ENCODE data around the gene ROBO1.

Gene ROBO1

DNA sequence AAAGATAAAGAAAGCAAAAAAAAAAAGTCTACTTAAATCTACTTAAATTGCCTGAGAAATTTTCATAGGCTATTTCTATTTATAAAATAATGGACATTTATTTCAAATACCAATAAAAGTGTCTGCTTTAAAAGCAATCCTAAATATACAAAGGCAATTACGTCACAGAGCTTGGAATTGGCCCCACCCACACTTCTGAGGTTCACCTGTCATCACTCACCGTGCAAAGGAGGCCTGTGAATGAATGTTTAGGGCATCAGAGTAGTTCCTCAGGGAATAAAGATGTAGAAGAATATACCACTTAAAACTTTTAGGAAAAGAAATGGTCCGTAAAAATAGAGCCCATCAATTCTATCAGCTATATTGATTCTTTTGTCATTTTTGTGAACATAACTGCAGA, 621.8 kb downstream of the ROBO1 start:
- DNase-seq, result no peak

DNA sequence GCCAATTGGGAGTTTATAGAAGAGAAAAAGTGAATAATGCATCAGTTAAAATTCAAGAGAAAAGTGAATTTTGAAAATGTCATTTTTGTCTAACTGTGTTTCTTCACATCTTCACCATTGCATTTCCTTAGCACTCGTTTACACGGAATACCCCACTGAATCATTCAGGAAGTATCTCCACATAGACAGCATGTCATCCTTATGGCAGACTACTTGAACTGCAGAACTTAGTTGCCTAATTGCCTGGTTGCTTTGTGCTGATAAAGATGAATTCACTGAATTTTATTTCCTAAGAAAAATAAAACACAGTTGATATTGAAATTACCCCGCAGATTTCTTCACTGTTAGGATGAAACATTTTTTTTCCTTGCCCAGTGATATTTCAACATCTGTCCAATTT, 627.1 kb downstream of the ROBO1 start:
- DNase-seq, result no peak

DNA sequence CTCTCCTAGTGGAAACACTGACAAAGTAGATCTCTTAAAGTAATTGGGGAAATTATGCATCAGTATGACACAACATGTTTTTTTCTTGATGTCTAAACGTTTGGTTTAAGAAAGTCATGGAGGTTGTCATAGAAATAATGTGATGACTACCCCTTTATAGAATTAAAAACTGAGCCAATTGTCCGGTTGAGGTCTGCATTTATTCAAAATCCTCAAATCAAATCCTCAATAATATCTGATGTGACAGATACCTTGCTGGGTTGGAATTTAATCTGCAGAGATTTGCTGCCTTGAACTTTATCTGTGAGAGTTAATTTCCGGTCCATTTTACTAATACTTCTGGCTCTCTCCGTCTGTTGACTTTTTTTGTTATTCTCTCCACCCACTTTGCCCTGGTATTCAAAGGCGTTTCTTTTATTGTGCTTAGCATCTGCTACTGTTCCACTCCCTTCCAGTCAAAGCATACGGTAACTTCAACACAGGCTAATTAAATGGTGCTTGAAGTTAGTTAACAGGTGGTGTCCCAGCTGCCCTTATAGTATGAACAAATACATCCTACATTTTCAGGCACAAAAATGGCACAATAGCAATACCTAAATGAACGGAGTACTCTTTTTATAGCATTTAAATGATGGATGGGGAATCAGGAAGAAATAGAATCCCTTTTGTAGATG, 628.3 kb downstream of the ROBO1 start:
- DNase-seq, result no peak

DNA sequence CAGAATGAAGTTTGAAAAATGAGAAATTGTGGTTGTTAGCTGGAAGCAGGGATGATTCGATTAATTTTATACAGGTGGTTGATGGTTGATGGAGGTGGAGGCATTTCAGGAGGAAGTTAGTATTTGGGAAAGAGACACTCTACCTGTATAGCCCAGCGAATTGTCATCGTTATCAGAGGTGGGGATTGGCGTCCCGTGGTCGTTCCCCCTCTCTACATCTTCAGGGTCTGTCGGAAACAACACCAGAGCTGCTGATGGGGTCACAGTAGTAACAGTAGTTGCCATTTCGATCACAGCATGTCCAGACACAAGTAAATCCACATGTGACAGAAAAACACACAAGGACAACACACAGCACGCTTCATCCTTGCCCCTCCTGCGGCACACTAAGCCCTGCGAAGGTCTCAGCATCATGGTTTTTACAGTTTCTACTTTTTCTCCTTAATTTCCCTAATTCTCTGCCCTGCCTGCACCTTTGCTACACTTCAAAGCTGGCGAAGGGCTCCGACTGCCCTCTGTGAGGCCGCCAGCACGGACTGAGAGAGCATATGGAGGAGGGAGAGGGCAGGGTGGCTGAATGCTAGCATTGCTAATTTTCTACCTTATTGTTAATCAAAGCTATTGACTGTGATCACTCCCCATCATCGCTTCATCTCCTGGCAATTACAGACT, 642.3 kb downstream of the ROBO1 start:
- no peak for DNase-seq

DNA sequence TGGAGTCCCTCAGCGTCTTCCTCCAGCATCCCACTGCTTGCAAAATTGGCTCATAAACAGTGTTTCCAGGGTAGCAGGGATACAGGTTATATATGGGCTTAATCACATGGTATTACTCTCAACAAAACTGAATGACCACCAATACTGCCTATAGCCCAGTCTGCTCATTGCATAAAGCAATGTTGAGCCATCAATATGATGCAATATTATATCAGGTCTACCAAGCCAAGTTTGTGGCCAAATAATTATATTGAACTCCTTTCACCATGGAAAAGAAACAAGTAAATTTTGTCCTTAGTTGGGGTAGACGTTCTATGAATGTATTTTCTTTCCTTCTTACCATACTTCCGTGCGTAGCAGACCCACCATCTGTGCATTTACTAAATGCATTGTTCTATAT, 652.3 kb downstream of the ROBO1 start:
- no peak for DNase-seq

DNA sequence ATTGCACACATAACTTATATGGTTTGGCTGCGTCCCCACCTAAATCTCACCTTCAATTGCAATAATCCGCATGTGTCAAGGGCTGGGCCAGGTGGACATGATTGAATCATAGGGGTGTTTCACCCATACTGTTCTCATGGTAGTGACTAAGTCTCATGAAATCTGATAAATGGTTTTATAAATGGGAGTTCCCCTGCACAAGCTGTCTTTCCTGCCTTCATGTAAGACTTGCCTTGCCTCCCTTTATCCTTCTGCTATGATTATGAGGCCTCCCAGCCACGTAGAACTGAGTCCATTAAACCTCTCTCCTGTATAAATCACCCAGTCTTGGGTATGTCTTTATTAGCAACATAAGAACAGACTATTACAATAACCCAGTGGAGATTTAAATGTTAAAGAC, 653.9 kb downstream of the ROBO1 start:
- no peak for DNase-seq

DNA sequence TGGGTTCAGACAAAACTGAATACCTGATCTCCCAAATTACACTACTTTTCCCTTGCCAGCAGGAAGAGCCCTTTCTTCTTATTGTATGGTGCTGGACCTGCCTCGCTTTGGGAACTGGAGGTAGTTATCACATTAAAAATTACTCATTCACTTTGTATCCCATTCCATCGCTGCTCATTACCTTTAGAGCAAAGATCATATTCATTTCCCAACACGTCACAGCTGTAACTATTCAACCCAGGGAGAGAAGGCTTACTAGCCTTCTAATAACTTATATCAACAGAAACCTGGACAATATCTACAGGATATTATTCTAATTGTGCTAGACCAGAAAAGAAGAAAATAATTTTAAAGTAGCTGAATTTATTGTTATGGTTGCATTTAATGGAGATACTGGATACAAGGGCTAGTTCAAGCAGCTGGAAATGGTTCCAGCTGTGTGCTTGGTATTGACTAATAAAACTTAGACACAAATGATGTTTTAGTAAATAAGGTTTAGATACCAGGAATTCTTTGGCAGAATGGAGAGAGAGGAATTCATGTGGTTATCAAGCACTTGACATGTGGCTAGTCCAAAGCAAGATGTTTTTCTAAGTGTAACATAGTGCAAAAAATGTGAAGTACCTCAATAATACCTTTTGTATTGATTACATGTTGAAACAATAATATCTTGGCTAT, 656.3 kb downstream of the ROBO1 start:
- DNase-seq, result no peak

DNA sequence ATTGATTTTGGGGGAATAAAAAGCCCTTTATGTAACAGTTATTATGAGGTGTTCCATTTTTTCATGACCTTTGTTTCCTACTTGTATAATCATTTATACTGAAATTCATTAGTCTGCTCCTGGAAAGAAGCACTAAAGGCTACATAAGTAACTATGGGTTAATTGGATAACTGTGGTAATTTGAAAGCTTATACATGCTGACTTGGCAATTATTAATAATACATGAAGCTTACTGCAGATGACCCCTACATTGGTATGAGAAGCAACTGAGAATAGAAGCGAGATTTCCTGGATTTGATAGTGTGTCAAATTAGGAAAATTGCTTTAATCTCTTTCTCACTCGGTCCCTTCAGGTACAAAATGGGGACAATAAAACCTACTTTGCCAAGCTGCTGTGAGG, 658.0 kb downstream of the ROBO1 start:
- DNase-seq, result no peak

DNA sequence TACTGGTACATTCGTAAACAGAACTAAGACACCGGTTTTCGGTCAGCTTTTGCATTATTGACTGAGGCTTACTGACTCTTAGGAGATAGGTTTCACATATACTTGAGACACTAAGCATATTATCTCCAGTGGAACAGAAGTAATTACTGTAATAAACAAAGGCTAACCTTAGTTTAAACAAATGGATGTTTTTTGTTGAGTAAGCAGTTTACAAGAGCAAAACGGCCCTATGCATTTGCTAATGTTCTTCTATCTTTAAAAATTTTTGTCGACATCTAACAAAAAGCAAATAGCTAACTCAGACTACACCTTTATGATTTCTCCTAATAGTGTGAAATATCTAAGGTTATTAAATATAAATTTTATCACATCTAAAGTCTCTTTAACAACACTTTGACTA, 664.5 kb downstream of the ROBO1 start:
- no peak for DNase-seq

DNA sequence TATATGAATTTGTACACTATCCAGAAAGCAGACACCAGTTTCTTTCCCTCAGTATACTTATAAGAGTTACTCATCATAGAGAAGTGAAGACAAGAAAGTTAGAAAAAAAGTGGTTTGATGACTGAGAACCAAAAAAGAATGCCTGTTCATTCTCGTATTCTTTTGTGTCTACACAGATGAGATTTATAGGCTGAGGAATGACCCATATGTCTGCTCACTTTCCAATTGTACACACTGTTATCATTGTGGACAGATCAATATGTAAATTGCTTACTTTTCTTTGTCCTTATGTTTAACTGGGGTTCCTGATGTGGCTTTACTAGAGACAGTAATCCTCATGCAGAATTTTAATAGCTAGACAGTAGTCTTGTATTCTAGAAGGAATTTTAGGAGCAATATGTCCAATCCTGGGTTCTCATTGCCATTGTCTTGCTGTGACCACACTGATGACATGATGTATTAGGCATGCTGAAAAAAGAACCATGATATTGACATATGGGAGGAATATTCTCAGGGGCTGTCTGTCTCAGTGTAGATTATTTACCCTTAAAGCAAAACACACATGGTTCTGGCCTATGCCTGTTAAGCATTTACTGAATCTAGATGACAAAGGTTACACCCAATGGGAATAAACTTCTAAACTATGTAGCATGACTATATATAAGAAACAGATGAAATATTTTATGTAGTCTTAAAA, 669.7 kb downstream of the ROBO1 start:
- no peak for DNase-seq

DNA sequence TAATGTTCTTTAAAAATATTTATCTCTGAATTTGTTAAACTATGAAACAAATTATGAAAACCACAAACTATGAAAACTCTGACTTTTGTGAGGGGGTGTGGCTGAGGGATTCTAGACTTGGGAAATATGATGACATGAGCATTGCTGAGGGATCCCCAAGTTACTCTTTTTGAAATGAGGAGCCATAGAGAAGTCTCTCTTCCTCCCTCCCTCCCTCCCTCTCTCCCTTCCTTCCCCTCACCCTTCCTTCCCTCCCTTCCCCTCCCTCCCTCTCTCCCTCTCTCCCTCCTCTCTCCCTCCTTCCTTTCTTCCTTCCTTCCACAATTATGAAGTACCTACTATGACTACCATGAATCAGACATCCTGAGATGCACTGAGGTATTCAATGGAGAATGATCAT, 673.1 kb downstream of the ROBO1 start:
- DNase-seq, result no peak

DNA sequence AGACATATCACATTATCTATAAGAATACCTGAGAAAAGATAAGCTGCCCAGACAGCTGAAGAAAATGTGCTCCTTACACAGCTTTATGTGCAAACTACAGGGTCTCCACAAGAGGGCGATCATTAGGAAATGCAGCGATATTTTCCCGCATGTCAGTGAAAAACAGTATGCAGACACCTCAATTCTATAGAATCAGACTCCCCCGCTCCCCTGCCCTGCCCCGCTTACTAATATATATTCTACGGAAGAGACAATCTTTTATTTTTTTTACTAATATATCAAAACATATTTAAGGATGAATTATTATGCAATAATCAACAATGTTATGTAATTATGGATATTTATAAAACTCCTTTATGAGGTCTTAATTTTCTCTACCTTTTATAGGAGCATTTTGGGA, 681.3 kb downstream of the ROBO1 start:
- DNase-seq, result peak; percentile 25

DNA sequence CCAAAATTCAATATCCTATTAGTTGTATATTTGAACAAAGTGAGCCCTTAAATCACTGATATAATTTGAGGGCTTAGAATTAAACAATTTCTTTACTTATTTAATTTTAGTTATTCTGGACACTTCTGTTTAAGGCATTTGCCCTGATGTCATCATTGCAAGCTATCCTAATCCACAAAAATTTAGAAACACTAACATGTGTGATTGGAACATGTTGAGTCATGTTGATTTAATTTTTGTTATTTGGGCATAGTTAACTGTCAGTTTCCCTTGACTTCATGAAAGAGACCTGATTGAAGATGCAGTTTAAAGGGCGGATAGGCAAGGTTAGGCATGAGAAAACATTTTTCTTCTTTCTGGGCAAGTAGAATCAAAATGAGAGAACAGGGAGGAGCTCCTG, 682.6 kb downstream of the ROBO1 start:
- DNase-seq, result no peak

DNA sequence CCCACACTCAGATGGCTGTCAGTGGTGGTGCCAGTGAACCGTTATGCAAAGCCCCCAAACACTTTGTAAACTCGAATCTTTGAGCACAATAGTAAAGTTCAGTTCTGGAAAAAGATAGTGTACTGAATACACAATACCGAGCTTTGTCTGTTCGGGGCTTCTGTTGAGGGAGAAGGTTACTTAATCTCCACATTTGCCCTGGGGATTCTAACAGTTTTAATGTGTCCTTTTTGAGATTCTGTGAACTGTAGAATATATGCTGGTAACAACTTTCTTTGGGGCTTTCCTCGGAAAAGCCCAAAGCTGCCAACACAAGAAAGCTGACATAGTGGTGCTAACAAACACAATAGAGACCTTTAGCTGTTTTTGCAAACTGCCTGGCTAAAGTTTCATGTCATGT, 686.5 kb downstream of the ROBO1 start:
- no peak for DNase-seq

DNA sequence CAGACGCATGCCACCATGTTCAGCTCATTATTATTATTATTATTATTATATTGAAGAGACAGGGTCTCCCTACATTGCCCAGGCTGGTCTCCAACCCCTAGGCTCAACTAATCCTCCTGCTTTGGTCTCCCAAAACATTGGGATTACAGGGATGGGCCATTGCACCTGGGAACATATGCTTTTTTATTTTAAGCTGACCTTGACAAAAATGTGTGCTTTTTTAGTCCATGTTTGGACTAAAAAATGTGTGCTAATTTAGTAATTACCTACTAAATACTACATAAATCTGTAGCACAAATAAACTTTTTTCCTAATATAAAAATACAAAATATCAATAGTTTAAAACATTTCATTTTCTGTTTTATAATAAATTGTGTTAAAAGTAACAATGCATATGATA, 693.2 kb downstream of the ROBO1 start:
- no peak for DNase-seq

DNA sequence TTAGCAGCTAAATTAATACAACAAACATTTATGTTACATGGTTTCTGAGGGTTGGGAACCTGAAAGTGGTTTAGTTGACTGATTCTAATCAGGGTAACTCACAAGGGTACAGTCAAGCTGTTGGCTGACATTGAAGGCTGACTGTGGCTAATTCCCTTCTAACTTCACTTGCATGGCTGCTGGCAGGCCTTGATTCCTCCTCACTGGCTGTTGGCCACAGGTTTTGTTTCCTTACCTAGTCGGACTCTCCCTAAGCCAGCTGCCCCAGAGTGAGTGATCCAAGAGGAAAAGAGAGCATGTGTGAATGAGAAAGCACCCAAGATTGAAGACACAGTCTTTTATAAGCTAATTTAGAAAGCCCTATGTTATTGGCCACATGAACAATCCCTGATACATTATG, 700.1 kb downstream of the ROBO1 start:
- DNase-seq, result no peak

DNA sequence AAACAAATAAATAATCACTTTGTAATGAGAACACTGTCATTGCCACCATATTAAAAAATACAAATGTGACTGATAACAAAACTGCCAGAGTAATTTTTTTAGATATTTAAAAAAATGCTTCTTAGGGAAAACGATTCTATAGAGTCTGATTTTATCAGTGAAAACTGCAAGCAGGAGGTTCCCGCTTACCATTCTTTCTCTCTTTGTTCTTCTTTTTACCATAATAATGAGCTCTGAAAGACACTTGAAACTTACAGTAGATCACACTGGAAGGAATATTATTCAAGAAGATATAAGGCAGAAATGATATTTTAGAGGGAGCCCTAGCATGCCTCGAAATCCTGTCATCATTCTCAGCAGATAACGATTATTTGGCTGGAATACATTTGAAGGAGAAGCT, 701.3 kb downstream of the ROBO1 start:
- no peak for DNase-seq

DNA sequence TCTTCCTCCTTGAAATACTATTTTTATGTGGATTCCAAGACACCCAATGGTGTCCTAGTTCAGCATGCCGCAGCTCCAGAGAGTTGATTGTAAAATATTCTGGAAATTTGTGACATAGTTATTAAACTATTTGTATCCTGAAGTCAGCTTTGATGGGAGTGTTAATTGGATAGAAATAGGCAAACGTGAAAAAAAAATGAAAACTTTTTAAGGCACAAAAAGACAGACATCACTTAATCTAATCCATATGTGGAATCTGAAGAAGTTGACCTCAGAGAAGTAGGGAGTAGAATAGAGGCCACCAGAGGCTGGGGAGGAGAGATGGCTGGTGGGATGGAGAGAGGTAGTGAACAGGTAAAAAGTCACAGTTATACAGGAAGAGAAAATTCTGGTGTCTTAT, 704.2 kb downstream of the ROBO1 start:
- DNase-seq, result no peak

DNA sequence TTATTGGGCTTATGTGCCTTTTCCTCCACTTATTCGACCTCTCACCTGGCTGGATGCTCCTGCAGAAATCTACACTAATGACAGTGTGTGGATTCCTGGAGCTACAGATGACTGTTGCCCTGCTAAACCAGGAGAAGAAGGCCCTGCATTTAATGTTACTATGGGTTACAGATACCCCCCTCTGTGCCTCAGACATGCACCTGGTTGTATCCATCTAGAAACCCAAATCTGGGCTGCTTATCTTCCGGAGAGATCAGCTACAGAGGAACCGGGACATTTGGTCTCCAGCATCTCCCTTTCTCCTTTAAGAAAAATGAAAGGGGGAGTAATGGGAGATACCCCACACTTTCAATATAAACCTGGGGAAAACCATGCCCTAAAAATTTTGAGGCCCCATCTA, 710.0 kb downstream of the ROBO1 start:
- DNase-seq, result no peak

DNA sequence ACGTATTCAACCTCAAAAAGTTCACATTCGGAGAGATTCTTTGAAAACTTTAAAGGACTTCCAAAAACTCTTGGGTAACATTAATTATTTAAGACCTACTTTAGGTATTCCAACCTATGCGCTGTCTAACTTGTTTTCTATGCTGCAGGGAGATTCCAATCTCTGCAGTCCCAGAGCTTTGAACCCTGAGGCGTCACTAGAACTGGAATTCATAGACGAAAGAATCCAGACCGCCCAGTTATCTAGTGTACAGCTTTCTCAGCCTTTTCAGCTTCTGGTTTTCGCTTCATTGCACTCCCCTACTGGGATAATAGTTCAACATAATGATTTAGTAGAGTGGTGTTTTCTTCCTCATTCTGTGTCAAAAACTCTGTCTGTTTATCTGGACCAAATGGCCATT, 711.3 kb downstream of the ROBO1 start:
- DNase-seq, result no peak

DNA sequence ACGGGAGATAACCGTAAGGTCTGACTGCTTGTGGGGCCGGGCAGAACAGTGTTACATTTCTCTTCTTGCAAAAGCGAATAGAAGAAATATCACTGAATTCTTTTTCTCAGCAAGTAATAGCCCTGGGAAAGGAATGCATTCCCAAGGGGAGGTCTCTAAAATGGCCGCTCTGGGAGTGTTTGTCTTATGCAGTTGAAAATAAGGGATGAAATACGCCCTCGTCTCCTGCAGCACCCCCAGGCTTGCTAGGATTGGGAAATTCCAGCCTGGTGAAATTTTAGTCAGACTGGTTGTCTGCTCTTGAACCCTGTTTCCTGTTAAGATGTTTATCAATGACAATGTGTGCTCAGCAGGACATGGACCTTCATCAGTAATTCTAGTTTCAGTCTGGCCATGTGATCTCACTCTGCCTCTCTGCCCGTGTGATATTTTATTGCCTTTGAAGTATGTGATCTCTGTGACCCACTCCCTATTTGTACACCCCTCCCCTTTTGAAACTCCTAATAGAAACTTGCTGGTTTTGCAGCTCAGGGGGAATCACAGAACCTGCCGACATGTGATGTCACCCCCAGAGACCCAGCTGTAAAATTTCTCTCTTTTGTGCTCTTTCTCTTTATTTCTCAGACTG, 715.6 kb downstream of the ROBO1 start:
- no peak for DNase-seq

DNA sequence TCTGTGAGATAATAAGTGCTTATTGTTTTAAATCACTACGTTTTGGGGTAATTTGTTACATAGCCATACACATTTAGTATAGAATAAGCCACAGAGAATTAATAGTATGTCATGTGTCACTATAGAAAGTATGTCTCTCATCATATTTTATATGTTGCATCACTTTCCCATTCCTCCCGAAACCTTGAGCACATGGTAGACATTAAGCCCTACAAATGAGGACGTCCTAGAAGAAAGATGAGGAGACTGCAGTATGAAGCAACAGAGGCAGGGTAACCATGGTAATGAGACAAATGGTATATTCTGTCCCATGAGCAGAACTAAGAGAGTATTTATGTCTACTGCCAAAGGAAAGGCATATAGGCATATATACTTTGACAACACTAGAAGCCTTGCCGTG, 720.2 kb downstream of the ROBO1 start:
- no peak for DNase-seq

DNA sequence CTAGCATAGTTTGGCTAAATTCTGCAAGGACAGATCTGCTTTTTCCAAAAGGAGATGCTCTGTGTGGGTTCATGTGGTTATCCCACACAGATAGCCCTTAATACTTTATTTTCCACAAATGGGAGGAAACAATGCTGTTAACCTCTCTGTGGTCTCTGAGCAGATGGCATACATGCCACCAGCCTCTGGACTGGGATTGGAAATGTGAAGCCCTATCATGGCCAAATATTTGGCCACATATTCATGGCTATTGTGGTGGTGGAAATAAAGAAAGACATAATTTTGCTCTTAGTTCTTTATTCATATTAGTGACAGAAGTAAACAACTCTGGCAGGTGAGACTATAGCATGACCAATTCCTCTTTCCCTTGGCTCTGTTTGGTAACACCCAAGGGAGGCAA, 726.2 kb downstream of the ROBO1 start:
- DNase-seq, result no peak

DNA sequence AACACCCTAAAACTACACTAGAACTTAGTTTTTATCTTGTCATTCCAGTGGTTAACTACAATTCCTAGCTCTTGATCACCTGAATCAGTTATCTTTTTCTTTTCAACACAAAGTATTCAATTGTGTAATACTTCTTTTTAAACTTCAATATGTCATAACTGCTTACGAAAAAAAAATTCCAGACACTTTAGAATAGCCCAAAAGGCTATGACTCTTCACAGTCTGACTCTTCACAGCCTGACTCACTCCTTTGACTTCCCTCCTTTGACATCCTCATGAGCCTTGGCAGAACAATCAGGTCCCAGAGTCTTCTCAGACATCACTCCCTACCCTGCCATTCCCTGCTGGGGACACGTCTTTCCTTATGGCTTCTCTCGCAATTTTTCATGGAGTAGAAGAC, 727.1 kb downstream of the ROBO1 start:
- no peak for DNase-seq
